ENCODE results near the gene ARSA.
"Not testable (repeated sequence)": the region's sequence is repeated elsewhere in the genome, so short reads cannot be mapped to it uniquely, and the experiment has no call there.

The ARSA gene

GRCh38 chr22:50653256-50653655 lies 25.3 kb upstream of the ARSA start:
- no peak for DNase-seq

- not testable (repeated sequence) for DNase-seq
These were observed 15.8 kb upstream of the ARSA start for GRCh38 chr22:50643821-50644101.

GRCh38 chr22:50643021-50643820 lies 15.3 kb upstream of the ARSA start:
- DNase-seq: not testable (repeated sequence)

- DNase-seq: peak; percentile 33 to 35
These were observed 14.0 kb upstream of the ARSA start for GRCh38 chr22:50641696-50642607.

GRCh38 chr22:50640857-50641647 lies 13.1 kb upstream of the ARSA start:
- DNase-seq: no peak

GRCh38 chr22:50640296-50640695 lies 12.3 kb upstream of the ARSA start:
- DNase-seq: not testable (repeated sequence)

- DNase-seq: no peak
These were observed 7.6 kb upstream of the ARSA start for GRCh38 chr22:50635591-50635990.

- no peak for DNase-seq
These were observed 5.8 kb upstream of the ARSA start for GRCh38 chr22:50633771-50634170.

- no peak for DNase-seq
These were observed 5.1 kb upstream of the ARSA start for GRCh38 chr22:50633086-50633485.

- no peak for DNase-seq
These were observed 2.4 kb upstream of the ARSA start for GRCh38 chr22:50630376-50630775.

- DNase-seq: no peak
These were observed 687 bp upstream of the ARSA start for GRCh38 chr22:50628543-50629134.

GRCh38 chr22:50626850-50627641 lies 906 bp downstream of the ARSA start:
- DNase-seq: peak in 1 of 2 experiments; percentile 25

- DNase-seq: no peak
These were observed 1.6 kb downstream of the ARSA start for GRCh38 chr22:50626314-50626849.

GRCh38 chr22:50625568-50626313 lies 2.2 kb downstream of the ARSA start:
- no peak for DNase-seq

- DNase-seq: no peak
These were observed 2.8 kb downstream of the ARSA start for GRCh38 chr22:50625131-50625567.

- DNase-seq: peak in 1 of 2 experiments; percentile 33
These were observed 3.4 kb downstream of the ARSA start for GRCh38 chr22:50624347-50625130.

- DNase-seq: no peak
These were observed 5.1 kb downstream of the ARSA start for GRCh38 chr22:50622723-50623327.

- no peak for DNase-seq
These were observed 5.8 kb downstream of the ARSA start for GRCh38 chr22:50621948-50622722.
